CD14-positive monocyte (primary cell): ENCODE data around the gene ZNF81. TPM values are rescaled to one million over a fixed set of nuclear protein-coding genes. Genes with fewer than 3 reads are reported as not detected.

Experiments
- DNase-seq, 3 donors: peaks; one replicate each; pipeline ENCODE4 v3.0.0-alpha.2; 2011 to 2022
- H2AFZ ChIP-seq: 2 replicates; pipeline ENCODE4 v1.6.0; 2012; ENCODE audit warnings: mild to moderate bottlenecking, low read depth, low read length, inconsistent platforms; ENCODE audit not compliant: insufficient read depth, poor library complexity, severe bottlenecking
- H3K27ac ChIP-seq, 2 donors: 1 replicate in 1 of 2; 2 replicates in 1 of 2; pipeline ENCODE4 v1.5.1; 2012 to 2013; ENCODE audit warnings: low read length in 2 of 2, control low read depth in 1 of 2, inconsistent platforms in 1 of 2, low read depth in 1 of 2, mild to moderate bottlenecking in 1 of 2
- H3K27me3 ChIP-seq, 2 donors: one replicate each; pipeline versions ENCODE4 v1.6.0 to v1.6.1; 2011 to 2013; ENCODE audit warnings: low read length in 2 of 2; ENCODE audit not compliant: control insufficient read depth in 2 of 2, insufficient read depth in 2 of 2
- H3K36me3 ChIP-seq, 2 donors: replicated peaks in 1 of 2; 1 replicate in 1 of 2; 2 replicates in 1 of 2; pipeline versions ENCODE4 v1.5.1 to v1.6.1; 2012 to 2013; ENCODE audit warnings: low read length in 2 of 2, control low read depth in 1 of 2, inconsistent platforms in 1 of 2, mild to moderate bottlenecking in 1 of 2; ENCODE audit not compliant: insufficient read depth in 2 of 2, control insufficient read depth in 1 of 2
- H3K4me1 ChIP-seq, 2 donors: 1 replicate in 1 of 2; 2 replicates in 1 of 2; pipeline versions ENCODE4 v1.5.1 to v1.6.1; 2012 to 2013; ENCODE audit warnings: low read length in 2 of 2, control low read depth in 1 of 2, inconsistent platforms in 1 of 2, mild to moderate bottlenecking in 1 of 2, moderate library complexity in 1 of 2; ENCODE audit not compliant: insufficient read depth in 2 of 2, control insufficient read depth in 1 of 2
- H3K4me2 ChIP-seq: replicated peaks from 2 replicates; pipeline ENCODE3; 2012; ENCODE audit warnings: low read length, moderate library complexity, mild to moderate bottlenecking; ENCODE audit not compliant: poor library complexity, severe bottlenecking; ENCODE audit errors: extremely low read depth
- H3K4me3 ChIP-seq, 3 experiments: fragments of 200-600 bp in 1 of 3; sonication (generic) in 1 of 3; replicated peaks in 1 of 3; 1 replicate in 2 of 3; 2 replicates in 1 of 3; pipeline ENCODE4 v1.5.1; 2011 to 2013; ENCODE audit warnings: low read length in 3 of 3, mild to moderate bottlenecking in 3 of 3, control low read depth in 2 of 3, low read depth in 2 of 3, inconsistent platforms in 1 of 3, moderate library complexity in 1 of 3
- H3K79me2 ChIP-seq: 2 replicates; pipeline ENCODE4 v1.6.0; 2012; ENCODE audit warnings: mild to moderate bottlenecking, control low read depth, inconsistent platforms, low read length, moderate library complexity; ENCODE audit not compliant: insufficient read depth
- H3K9ac ChIP-seq: 2 replicates; pipeline ENCODE4 v1.6.0; 2017; ENCODE audit warnings: low read length, mild to moderate bottlenecking; ENCODE audit not compliant: insufficient read depth, poor library complexity, severe bottlenecking
- H3K9me3 ChIP-seq, 2 donors: replicated peaks in 1 of 2; 1 replicate in 1 of 2; 2 replicates in 1 of 2; pipeline versions ENCODE4 v1.5.1 to v1.6.1; 2012 to 2013; ENCODE audit warnings: low read length in 2 of 2, control low read depth in 1 of 2; ENCODE audit not compliant: control insufficient read depth in 1 of 2, insufficient read depth in 1 of 2
- H4K20me1 ChIP-seq: 2 replicates; pipeline ENCODE4 v1.6.0; 2012; ENCODE audit warnings: mild to moderate bottlenecking, low read length, control low read depth, moderate library complexity; ENCODE audit not compliant: insufficient read depth
- H3K27ac Mint-ChIP-seq, 7 donors: one replicate each; pipeline ENCODE4 v1.8.0; 2020; ENCODE audit warnings: mild to moderate bottlenecking in 7 of 7, mixed read lengths in 7 of 7, moderate library complexity in 6 of 7, inconsistent platforms in 2 of 7
- H3K27me3 Mint-ChIP-seq, 3 donors: one replicate each; pipeline ENCODE4 v1.8.0; 2021 to 2022; ENCODE audit warnings: low read depth in 3 of 3, mild to moderate bottlenecking in 3 of 3, mixed read lengths in 3 of 3, moderate library complexity in 3 of 3, inconsistent platforms in 1 of 3
- H3K36me3 Mint-ChIP-seq, 2 donors: one replicate each; pipeline ENCODE4 v1.8.0; 2020; ENCODE audit warnings: mixed read lengths in 2 of 2, inconsistent platforms in 1 of 2, mild to moderate bottlenecking in 1 of 2
- H3K4me1 Mint-ChIP-seq: one replicate; pipeline ENCODE4 v1.8.0; 2020; ENCODE audit warnings: mild to moderate bottlenecking, mixed read lengths
- H3K4me3 Mint-ChIP-seq, 2 donors: one replicate each; pipeline ENCODE4 v1.8.0; 2020; ENCODE audit warnings: mild to moderate bottlenecking in 2 of 2, mixed read lengths in 2 of 2, moderate library complexity in 1 of 2
- H3K9me3 Mint-ChIP-seq, 7 donors: one replicate each; pipeline ENCODE4 v1.8.0; 2020 to 2022; ENCODE audit warnings: mixed read lengths in 7 of 7, mild to moderate bottlenecking in 6 of 7, moderate library complexity in 6 of 7, inconsistent platforms in 2 of 7
- CTCF ChIP-seq: fragments of 200-600 bp; IDR thresholded peaks from one replicate; pipeline ENCODE4 v1.8.0; 2022; ENCODE audit warnings: antibody characterized with exemption, mild to moderate bottlenecking
- WGBS: methylation state at CpG from one replicate; pipeline ENCODE4 v1.1.5; 2013; ENCODE audit warnings: missing lambda C conversion rate; ENCODE audit not compliant: insufficient coverage; 5-methylcytosine and 5-hydroxymethylcytosine counted together
- intact Hi-C, 2 donors: fragments of 100-400 bp; cut with micrococcal nuclease; formaldehyde crosslinking; loops; one replicate each; pipeline versions ENCODE4 v1.15.0 to v1.15.1; 2023
- polyA plus RNA-seq, 3 donors: library from polyadenylated mRNA; depleted of rRNA in 1 of 3; unstranded in 2 of 3; stranded (reverse) in 1 of 3; fragments of 300-500 nt in 2 of 3; fragments of >200 nt in 1 of 3; fragmentation: Illumina TruSeq in 2 of 3; gene quantifications; 1 replicate in 2 of 3; 2 replicates in 1 of 3; pipeline ENCODE4 v1.2.3, GENCODE V29; 2012 to 2021

Gene ZNF81
- polyA plus RNA-seq, 3 donors = 1.7 to 3.4 (median 2.4) TPM

- Histone ChIP-seq H3K27me3 (no peaks in the 10 kb centered on the region), H3K4me2 (peak overlapping the region; percentile 22), H3K36me3 (peaks cover 2 to 17% of the 10 kb centered on the region in 2 donors), H3K27ac (peak overlapping the region; percentile 25 to 62), H3K9ac (no peak overlapping the region), H3K4me3 (no peak overlapping the region), H3K9me3 (no peaks in the 10 kb centered on the region), H3K79me2 (no peaks in the 10 kb centered on the region), H4K20me1 (no peaks in the 10 kb centered on the region), H2AFZ (peak overlapping the region; percentile 18), H3K4me1 (peaks cover 6 to 21% of the 10 kb centered on the region in 2 donors)
- no CpG with 5 or more reads among the region's 4 CpGs for WGBS
- peak overlapping the region in 1 of 2 donors; percentile 62 for H3K4me3 Mint-ChIP-seq
- no peaks in the 10 kb centered on the region for H3K27me3 Mint-ChIP-seq
- H3K27ac Mint-ChIP-seq = peak overlapping the region; percentile 21 to 85 (median 71)
- peaks cover 0 to 4% (median 0%) of the 10 kb centered on the region in 7 donors for H3K9me3 Mint-ChIP-seq
- intact Hi-C loops = no loop called here
- no peak for TF ChIP-seq CTCF
- H3K36me3 Mint-ChIP-seq = peaks cover 13 to 16% of the 10 kb centered on the region in 2 donors
- peaks cover 13% of the 10 kb centered on the region for H3K4me1 Mint-ChIP-seq
- DNase-seq = peak; percentile 25 to 46 (median 46)
Observed at GRCh38 chrX:47900833-47901232, 64.1 kb downstream of the ZNF81 start.

DNA sequence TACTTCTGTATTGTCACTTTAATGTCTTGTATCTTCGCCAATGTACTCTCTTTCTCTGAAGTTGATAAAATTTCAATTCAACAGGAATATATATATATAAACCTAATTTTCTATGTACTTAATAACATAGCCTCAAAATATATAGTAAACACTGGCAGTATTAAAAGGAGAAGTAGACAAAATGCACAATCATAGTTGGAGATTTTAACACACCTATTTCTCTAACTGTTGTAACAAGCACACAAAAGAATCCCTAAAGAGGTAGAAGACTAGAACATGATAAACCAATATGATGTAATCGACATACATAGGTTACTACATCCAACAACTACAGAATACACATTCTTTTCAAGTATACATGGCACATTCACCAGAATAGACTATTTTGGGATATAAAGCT, 65.5 kb downstream of the ZNF81 start:
- Histone ChIP-seq H3K27me3 (no peaks in the 10 kb centered on the region), H3K4me2 (no peak overlapping the region), H3K27ac (no peak overlapping the region), H3K9ac (no peak overlapping the region), H3K4me1 (peaks cover 6 to 21% of the 10 kb centered on the region in 2 donors), H4K20me1 (no peaks in the 10 kb centered on the region), H3K79me2 (no peaks in the 10 kb centered on the region), H3K9me3 (no peaks in the 10 kb centered on the region), H2AFZ (no peak overlapping the region), H3K4me3 (no peak overlapping the region), H3K36me3 (peaks cover 2 to 9% of the 10 kb centered on the region in 2 donors)
- Mint-ChIP-seq H3K27ac (no peak overlapping the region), H3K36me3 (peaks cover 5 to 8% of the 10 kb centered on the region in 2 donors), H3K9me3 (peaks cover 0 to 4% (median 0%) of the 10 kb centered on the region in 7 donors), H3K4me1 (peaks cover 13% of the 10 kb centered on the region), H3K27me3 (no peaks in the 10 kb centered on the region), H3K4me3 (no peak overlapping the region)
- peak in 2 of 3 donors; percentile 15 to 26 for DNase-seq
- intact Hi-C loops = no loop called here
- no CpG with 5 or more reads among the region's 2 CpGs for WGBS
- TF ChIP-seq CTCF = no peak
